HepG2 (cell line): ENCODE results near the gene TTBK1. TPM values are rescaled to one million over a fixed set of nuclear protein-coding genes. Genes with fewer than 3 reads are reported as not detected.

Experiments used
- ATAC-seq: fragments of 200-7000 bp; cut with Tn5 transposase; 3 replicates; pipeline ENCODE4 v1.9.1; 2020; ENCODE audit warnings: mild to moderate bottlenecking, moderate library complexity
- BruUV-seq: library from RNA; stranded (reverse); fragments of 400-500 nt; replicated peaks from 2 replicates; lab custom pipeline; 2021; lab: Mats Ljungman, UMichigan
- CTCF ChIA-PET: fragments of 300-600 bp; formaldehyde crosslinking; extraction: SDS; loops from one replicate; lab custom pipeline; 2021; ENCODE audit warnings: low total read pairs, inconsistent platforms, low intra/inter-chr PET ratio; lab: Yijun Ruan, JAX
- POLR2A ChIA-PET: fragments of 350-600 bp; sonication (Branson Sonifier 250); formaldehyde crosslinking; loops from one replicate; lab custom pipeline; 2020; ENCODE audit warnings: antibody characterized with exemption, inconsistent platforms; lab: Yijun Ruan, JAX
- DNase-seq: peaks from one replicate; pipeline ENCODE4 v3.0.0-alpha.2; 2015; ENCODE audit warnings: low spot score
- FAIRE-seq: peaks from 3 replicates; lab custom pipeline; 2011; peaks lifted over from hg19 to GRCh38; lab: Jason Lieb, UNC
- H2AFZ ChIP-seq: one replicate; pipeline ENCODE4 v1.6.1; 2011; ENCODE audit warnings: low read length, inconsistent platforms
- H3K27ac ChIP-seq: fragments of 300-600 bp; 3 replicates; pipeline ENCODE4 v1.8.0; 2011; ENCODE audit warnings: mixed run types, mild to moderate bottlenecking, mixed read lengths, low read length, inconsistent platforms; ENCODE audit not compliant: insufficient read depth; ENCODE audit errors: extremely low read length
- H3K27me3 ChIP-seq, 2 experiments: fragments of 200-600 bp in 1 of 2; 2 replicates in 1 of 2; 3 replicates in 1 of 2; pipeline versions ENCODE4 v1.6.0 to v1.8.0; 2011; ENCODE audit warnings: low read length in 2 of 2, mild to moderate bottlenecking in 2 of 2, moderate library complexity in 2 of 2, inconsistent platforms in 1 of 2; ENCODE audit not compliant: insufficient read depth in 2 of 2, control insufficient read depth in 1 of 2
- H3K36me3 ChIP-seq, 2 experiments: fragments of 200-600 bp in 1 of 2; replicated peaks in 1 of 2; 2 replicates in 1 of 2; 3 replicates in 1 of 2; pipeline versions ENCODE4 v1.5.1 to v1.8.0; 2011; ENCODE audit warnings: low read length in 2 of 2, inconsistent platforms in 1 of 2; ENCODE audit not compliant: insufficient read depth in 2 of 2, control insufficient read depth in 1 of 2
- H3K4me1 ChIP-seq: 2 replicates; pipeline ENCODE4 v1.5.1; 2012; ENCODE audit warnings: low read length, inconsistent platforms; ENCODE audit not compliant: insufficient read depth
- H3K4me2 ChIP-seq: 2 replicates; pipeline ENCODE4 v1.6.0; 2011; ENCODE audit warnings: low read depth, low read length, inconsistent platforms
- H3K4me3 ChIP-seq, 3 experiments: fragments of 200-600 bp in 1 of 3; sonication (generic), shearing (Covaris generic) in 1 of 3; replicated peaks in 1 of 3; 2 replicates each; pipeline ENCODE4 v1.5.1; 2011 to 2016; ENCODE audit warnings: low read length in 3 of 3, inconsistent platforms in 2 of 3, low read depth in 2 of 3, mild to moderate bottlenecking in 2 of 3, control low read depth in 1 of 3, mixed read lengths in 1 of 3; ENCODE audit not compliant: insufficient read depth in 1 of 3
- H3K79me2 ChIP-seq: one replicate; pipeline ENCODE4 v1.6.1; 2011; ENCODE audit warnings: low read length, inconsistent platforms; ENCODE audit not compliant: insufficient read depth
- H3K9ac ChIP-seq: 2 replicates; pipeline ENCODE4 v1.6.0; 2011; ENCODE audit warnings: mild to moderate bottlenecking, low read depth, low read length, inconsistent platforms; ENCODE audit not compliant: insufficient read depth
- H3K9me3 ChIP-seq: 2 replicates; pipeline ENCODE4 v1.5.1; 2012; ENCODE audit warnings: mild to moderate bottlenecking, low read length
- H4K20me1 ChIP-seq: 2 replicates; pipeline ENCODE4 v1.6.0; 2011; ENCODE audit warnings: inconsistent platforms, mild to moderate bottlenecking, low read length, moderate library complexity; ENCODE audit not compliant: insufficient read depth
- ADNP ChIP-seq: sonication (generic); formaldehyde crosslinking; IDR thresholded peaks from 2 replicates; pipeline ENCODE4 v1.4.0; 2020; ENCODE audit warnings: missing genetic modification reagents
- E2F2 ChIP-seq: sonication (generic); formaldehyde crosslinking; IDR thresholded peaks from 2 replicates; pipeline ENCODE4 v1.4.0; 2020; ENCODE audit warnings: missing genetic modification reagents, borderline replicate concordance
- FLYWCH1 ChIP-seq: sonication (generic); formaldehyde crosslinking; IDR thresholded peaks from 2 replicates; pipeline ENCODE4 v1.8.1; 2023; ENCODE audit warnings: mild to moderate bottlenecking, missing genetic modification reagents
- FOSL2 ChIP-seq: sonication (generic); formaldehyde crosslinking; IDR thresholded peaks from 2 replicates; pipeline ENCODE4 v1.4.0; 2020; ENCODE audit warnings: missing genetic modification reagents
- GMEB1 ChIP-seq: sonication (generic); formaldehyde crosslinking; IDR thresholded peaks from 2 replicates; pipeline ENCODE4 v1.5.1; 2020; ENCODE audit warnings: missing genetic modification reagents, mild to moderate bottlenecking, borderline replicate concordance
- MAFF ChIP-seq: IDR thresholded peaks from 2 replicates; pipeline ENCODE4 v1.6.1; 2011; ENCODE audit warnings: low read depth, low read length, improper control_type of control experiment
- MAFG ChIP-seq: sonication (generic); formaldehyde crosslinking; IDR thresholded peaks from 2 replicates; pipeline ENCODE4 v1.5.1; 2020; ENCODE audit warnings: mild to moderate bottlenecking, missing genetic modification reagents
- MIER2 ChIP-seq: IDR thresholded peaks from 2 replicates; pipeline ENCODE4 v1.6.1; 2016; ENCODE audit warnings: missing biosample characterization, missing genetic modification reagents
- NFE2L2 ChIP-seq: fragments of 150-350 bp; IDR thresholded peaks from 2 replicates; pipeline ENCODE4 v1.6.1; 2014; ENCODE audit warnings: low read length
- NR2F6 ChIP-seq, 2 experiments: IDR thresholded peaks; 2 replicates each; pipeline ENCODE4 v1.6.1; 2016; ENCODE audit warnings: antibody characterized with exemption in 1 of 2, mild to moderate bottlenecking in 1 of 2
- POLR2G ChIP-seq: fragments of 200-400 bp; formaldehyde crosslinking; IDR thresholded peaks from 2 replicates; pipeline ENCODE4 v1.6.1; 2018; ENCODE audit warnings: mild to moderate bottlenecking, low read depth, low read length, moderate library complexity
- SAP130 ChIP-seq: IDR thresholded peaks from 2 replicates; pipeline ENCODE4 v1.6.1; 2016; ENCODE audit warnings: low read depth
- SP4 ChIP-seq: sonication (generic); formaldehyde crosslinking; IDR thresholded peaks from 2 replicates; pipeline ENCODE4 v1.8.1; 2023; ENCODE audit warnings: mild to moderate bottlenecking, missing genetic modification reagents
- ZBTB38 ChIP-seq: sonication (generic); formaldehyde crosslinking; IDR thresholded peaks from 2 replicates; pipeline ENCODE4 v1.5.1; 2020; ENCODE audit warnings: mild to moderate bottlenecking, missing genetic modification reagents
- ZBTB4 ChIP-seq: sonication (generic); formaldehyde crosslinking; IDR thresholded peaks from 2 replicates; pipeline ENCODE4 v1.4.0; 2020; ENCODE audit warnings: missing genetic modification reagents, mild to moderate bottlenecking, borderline replicate concordance
- ZIK1 ChIP-seq: sonication (generic); formaldehyde crosslinking; IDR thresholded peaks from 2 replicates; pipeline ENCODE4 v1.5.0; 2020; ENCODE audit warnings: mild to moderate bottlenecking, low read depth, missing genetic modification reagents, borderline replicate concordance
- ZKSCAN5 ChIP-seq: sonication (generic); formaldehyde crosslinking; IDR thresholded peaks from 2 replicates; pipeline ENCODE4 v1.5.1; 2020; ENCODE audit warnings: mild to moderate bottlenecking, missing genetic modification reagents
- ZNF235 ChIP-seq: sonication (generic); formaldehyde crosslinking; IDR thresholded peaks from 2 replicates; pipeline ENCODE4 v1.8.1; 2023; ENCODE audit warnings: mild to moderate bottlenecking, missing genetic modification reagents, borderline replicate concordance
- ZNF543 ChIP-seq: sonication (generic); formaldehyde crosslinking; IDR thresholded peaks from 2 replicates; pipeline ENCODE4 v1.4.0; 2020; ENCODE audit warnings: mild to moderate bottlenecking, missing genetic modification reagents
- WGBS: methylation state at CpG from one replicate; pipeline ENCODE4 v1.1.6; 2017; ENCODE audit warnings: low lambda C conversion rate; 5-methylcytosine and 5-hydroxymethylcytosine counted together
- in situ Hi-C: cut with HindIII; loops from 2 replicates; pipeline ENCODE4 v1.10.0; 2017; ENCODE audit warnings: low pct_unique_long_range_greater_than_20kb; ENCODE audit not compliant: extremely low pct_ligation_motif_present
- intact Hi-C: fragments of 100-400 bp; cut with micrococcal nuclease; formaldehyde crosslinking; loops from one replicate; pipeline ENCODE4 v1.10.0; 2022; ENCODE audit not compliant: unreplicated experiment
- polyA plus RNA-seq, 8 experiments: library from polyadenylated mRNA; depleted of rRNA in 3 of 8; stranded (reverse) in 7 of 8; unstranded in 1 of 8; fragments of >200 nt; fragmentation: Illumina TruSeq in 4 of 8; extraction: Trizol in 4 of 8; gene quantifications; 2 replicates each; pipeline versions ENCODE4 v1.2.1 to v1.2.3, GENCODE V29; 2011 to 2016; ENCODE audit warnings: low read depth in 4 of 8, missing spikeins in 1 of 8, mixed read lengths in 1 of 8; ENCODE audit not compliant: insufficient read depth in 1 of 8
- total RNA-seq, 5 experiments: library from RNA; depleted of rRNA; stranded (reverse); fragments of >200 nt; fragmentation: Illumina TruSeq; extraction: Trizol; gene quantifications; 2 replicates each; pipeline ENCODE4 v1.2.3, GENCODE V29; 2016; ENCODE audit warnings: low read depth in 1 of 5

The TTBK1 gene
- total and polyA plus RNA-seq, 2 of the 13 experiments (the other 11 are each of a cell fraction or from before 2014, with no cell fraction given), result 0.24 to 0.33 TPM

DNA sequence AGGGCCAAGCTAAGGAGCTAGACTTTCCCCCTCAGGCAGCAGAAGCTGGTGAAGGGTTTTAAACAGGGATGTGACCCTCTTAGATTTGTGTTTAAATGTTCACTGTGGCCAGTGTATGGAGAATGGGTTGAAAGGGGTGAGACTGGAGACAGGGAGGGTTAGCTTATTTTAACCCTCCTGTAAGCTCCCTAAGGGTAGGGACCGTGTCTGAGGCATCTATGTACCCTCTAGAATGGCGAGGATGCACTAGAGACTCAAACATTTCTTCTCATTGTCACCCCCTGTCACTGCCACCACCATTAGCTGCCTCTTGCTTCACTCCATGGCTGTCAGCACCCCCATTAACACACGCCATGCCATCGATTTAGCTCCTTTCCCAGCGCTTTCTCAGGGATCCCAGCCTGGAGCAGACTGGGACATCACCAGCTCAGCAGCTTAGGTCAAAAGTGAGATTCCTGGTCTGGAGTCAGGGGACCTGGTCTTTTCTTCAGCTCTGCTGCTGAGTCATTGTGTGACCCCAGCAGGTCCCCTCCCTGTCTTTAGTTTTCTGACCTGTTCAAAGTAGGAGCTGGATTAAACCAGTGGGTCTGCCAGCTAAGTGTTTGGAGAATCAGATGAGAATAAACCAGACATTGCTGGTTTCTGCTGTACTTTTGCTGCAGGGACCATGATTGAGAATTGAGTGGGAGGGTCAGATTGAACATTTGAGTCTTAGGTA, 53.7 kb downstream of the TTBK1 start:
- no peaks in the 10 kb centered on the region; a peak in 1 of 5 replicates for H3K36me3 ChIP-seq
- H3K27me3 ChIP-seq, result no peaks in the 10 kb centered on the region
- ATAC-seq (peak; percentile 11; the same call in 2 of the 3 replicates), DNase-seq (no peak), FAIRE-seq (no peak)
- H3K9me3 ChIP-seq, result no peaks in the 10 kb centered on the region
- in situ Hi-C loops (no loop called here), intact Hi-C loops (no loop called here)
- no peaks in the 10 kb centered on the region for H3K79me2 ChIP-seq
- no peaks in the 10 kb centered on the region for H4K20me1 ChIP-seq
- peak overlapping the region; percentile 70 for H3K27ac ChIP-seq
- H3K4me3 ChIP-seq, result peak overlapping the region in 1 of 3 experiments; percentile 61; a peak in 1 of 6 replicates
- peak overlapping the region; percentile 53; the same call in 1 of the 2 replicates for H3K9ac ChIP-seq
- H3K4me1 ChIP-seq, result peaks cover 81% of the 10 kb centered on the region
- ChIA-PET CTCF (no interaction called here), POLR2A (interaction anchor here (1.1 to 5.2 kb wide), 10 partner anchors 9 to 73 kb away, joined by 3 to 67 read pairs (median 8); partner anchors contain the start of genes CRIP3, DNPH1 and ZNF318)
- H3K4me2 ChIP-seq, result peak overlapping the region; percentile 71
- no peak overlapping the region for H2AFZ ChIP-seq
- BruUV-seq, result no TSS peak
- 95% methylated on average over 5 of the region's 5 CpGs for WGBS
- no peak for TF ChIP-seq SAP130 (CRISPR knock-in tag)
- TF ChIP-seq FOSL2 (CRISPR knock-in tag), result peak; percentile 53
- no peak for TF ChIP-seq ADNP (CRISPR knock-in tag)
- TF ChIP-seq MAFF, result 0 out of 2 replicates have a peak, but pooled peaks have one; percentile 19
- TF ChIP-seq ZIK1 (CRISPR knock-in tag), result no peak
- TF ChIP-seq E2F2 (CRISPR knock-in tag), result no peak
- peak; percentile 61; the same call in 1 of the 2 replicates for TF ChIP-seq ZBTB38 (CRISPR knock-in tag)
- 0 out of 2 replicates have a peak, but pooled peaks have one; percentile 35 for TF ChIP-seq ZNF235 (CRISPR knock-in tag)
- no peak for TF ChIP-seq ZNF543 (CRISPR knock-in tag)
- peak; percentile 52; the same call in 1 of the 2 replicates for TF ChIP-seq SP4 (CRISPR knock-in tag)
- no peak for TF ChIP-seq MIER2
- TF ChIP-seq NFE2L2, result peak; percentile 89
- no peak for TF ChIP-seq POLR2G
- TF ChIP-seq ZBTB4 (CRISPR knock-in tag), result no peak
- TF ChIP-seq NR2F6 (IDR thresholded peaks at IDR 0.05), result no peak
- TF ChIP-seq NR2F6 (CRISPR knock-in tag; IDR thresholded peaks at IDR 0.05), result 0 out of 2 replicates have a peak, but pooled peaks have one; percentile 18
- TF ChIP-seq ZKSCAN5 (CRISPR knock-in tag), result 0 out of 2 replicates have a peak, but pooled peaks have one; percentile 51
- no peak for TF ChIP-seq FLYWCH1
- peak; percentile 36; the same call in 1 of the 2 replicates for TF ChIP-seq MAFG (CRISPR knock-in tag)
- TF ChIP-seq GMEB1 (CRISPR knock-in tag), result no peak; the same call in 1 of the 2 replicates
